G401.6 (cell line): ENCODE results near the gene SLC7A5.
"Not testable (repeated sequence)": the region's sequence is repeated elsewhere in the genome, so short reads cannot be mapped to it uniquely, and the experiment has no call there.

Experiments
- FAIRE-seq: peaks from 2 replicates; lab custom pipeline; 2012; peaks lifted over from hg19 to GRCh38; lab: Jason Lieb, UNC

The SLC7A5 gene

DNA sequence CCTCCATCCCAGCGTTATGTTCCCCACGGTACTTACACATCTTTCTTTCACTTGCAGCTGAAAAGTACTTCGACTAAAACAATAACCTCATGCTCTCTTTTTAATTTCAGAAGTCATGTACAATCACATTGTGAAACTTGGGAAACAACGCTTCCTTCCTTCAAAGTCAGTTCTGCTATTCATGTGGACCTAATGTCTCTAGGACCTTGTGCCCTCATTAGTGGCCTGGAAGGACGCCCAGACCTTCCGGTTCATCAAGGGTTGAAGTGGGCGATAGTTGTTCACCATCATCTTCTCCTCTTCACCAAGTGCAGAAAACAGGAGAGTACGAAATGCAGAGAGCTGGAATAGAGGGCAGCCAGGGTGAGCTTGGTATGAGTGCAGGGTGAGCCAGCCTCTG is 18.6 kb upstream of the SLC7A5 start:
- not testable (repeated sequence) for FAIRE-seq

GRCh38 chr16:87885371-87885967 is 16.2 kb upstream of the SLC7A5 start:
- not testable (repeated sequence) for FAIRE-seq

GRCh38 chr16:87882436-87883019 is 13.2 kb upstream of the SLC7A5 start:
- FAIRE-seq: no peak

GRCh38 chr16:87881324-87882200 is 12.3 kb upstream of the SLC7A5 start:
- FAIRE-seq: no peak

GRCh38 chr16:87880117-87880696 is 10.9 kb upstream of the SLC7A5 start:
- FAIRE-seq: no peak

DNA sequence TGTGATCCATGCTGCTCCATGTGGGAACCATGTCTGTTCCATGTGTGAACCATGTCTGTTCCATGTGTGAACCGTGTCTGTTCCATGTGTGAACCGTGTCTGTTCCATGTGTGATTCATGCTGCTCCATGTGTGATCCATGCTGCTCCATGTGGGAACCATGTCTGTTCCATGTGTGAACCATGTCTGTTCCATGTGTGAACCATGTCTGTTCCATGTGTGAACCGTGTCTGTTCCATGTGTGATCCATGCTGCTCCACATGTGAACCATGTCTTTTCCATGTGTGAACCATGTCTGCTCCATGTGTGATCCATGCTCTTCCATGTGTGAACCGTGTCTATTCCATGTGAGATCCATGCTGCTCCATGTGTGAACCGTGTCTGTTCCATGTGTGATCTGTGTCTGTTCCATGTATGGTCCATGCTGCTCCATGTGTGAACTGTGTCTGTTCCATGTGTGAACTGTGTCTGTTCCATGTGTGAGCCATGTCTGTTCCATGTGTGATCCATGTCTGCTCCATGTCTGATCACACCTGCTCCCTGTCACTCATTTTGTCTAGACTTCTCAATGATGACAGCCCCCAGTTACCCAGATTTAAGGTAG is 10.2 kb upstream of the SLC7A5 start:
- not testable (repeated sequence) for FAIRE-seq

GRCh38 chr16:87878704-87879103 is 9.4 kb upstream of the SLC7A5 start:
- FAIRE-seq: no peak

DNA sequence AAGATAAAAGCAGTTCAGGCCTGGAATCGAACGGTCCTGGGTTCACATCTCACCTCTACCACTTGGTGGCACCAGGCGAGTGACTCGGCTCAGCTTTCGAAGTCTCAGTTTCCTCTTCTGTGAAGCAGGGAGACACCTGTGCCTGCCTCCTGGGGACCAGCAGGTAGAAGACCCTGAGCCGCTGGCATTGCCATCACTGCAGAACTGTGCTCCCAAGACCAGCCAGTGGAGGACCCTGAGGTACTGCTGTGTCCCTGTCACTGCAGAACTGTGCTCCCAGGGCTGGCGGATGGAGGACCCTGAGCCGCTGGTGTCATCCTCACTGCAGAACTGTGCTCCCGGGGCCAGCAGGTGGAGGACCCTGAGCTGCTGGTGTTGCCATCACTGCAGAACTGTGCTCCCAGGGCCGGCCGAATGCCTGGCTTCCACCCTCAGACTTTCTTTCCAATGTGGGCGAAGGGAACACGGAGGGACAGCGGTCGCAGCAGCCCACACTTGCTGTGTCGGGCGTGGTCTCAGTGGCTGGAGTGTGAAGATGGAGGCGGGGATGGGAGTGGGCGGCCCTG is 8.7 kb upstream of the SLC7A5 start:
- FAIRE-seq: no peak

- no peak for FAIRE-seq
These were observed 5.5 kb upstream of the SLC7A5 start for GRCh38 chr16:87874639-87875427.

- not testable (repeated sequence) for FAIRE-seq
These were observed 1.3 kb upstream of the SLC7A5 start for GRCh38 chr16:87870418-87871291.

GRCh38 chr16:87869879-87870417 is 641 bp upstream of the SLC7A5 start:
- FAIRE-seq: not testable (repeated sequence)

GRCh38 chr16:87868254-87869029 is 865 bp downstream of the SLC7A5 start:
- FAIRE-seq: not testable (repeated sequence)

DNA sequence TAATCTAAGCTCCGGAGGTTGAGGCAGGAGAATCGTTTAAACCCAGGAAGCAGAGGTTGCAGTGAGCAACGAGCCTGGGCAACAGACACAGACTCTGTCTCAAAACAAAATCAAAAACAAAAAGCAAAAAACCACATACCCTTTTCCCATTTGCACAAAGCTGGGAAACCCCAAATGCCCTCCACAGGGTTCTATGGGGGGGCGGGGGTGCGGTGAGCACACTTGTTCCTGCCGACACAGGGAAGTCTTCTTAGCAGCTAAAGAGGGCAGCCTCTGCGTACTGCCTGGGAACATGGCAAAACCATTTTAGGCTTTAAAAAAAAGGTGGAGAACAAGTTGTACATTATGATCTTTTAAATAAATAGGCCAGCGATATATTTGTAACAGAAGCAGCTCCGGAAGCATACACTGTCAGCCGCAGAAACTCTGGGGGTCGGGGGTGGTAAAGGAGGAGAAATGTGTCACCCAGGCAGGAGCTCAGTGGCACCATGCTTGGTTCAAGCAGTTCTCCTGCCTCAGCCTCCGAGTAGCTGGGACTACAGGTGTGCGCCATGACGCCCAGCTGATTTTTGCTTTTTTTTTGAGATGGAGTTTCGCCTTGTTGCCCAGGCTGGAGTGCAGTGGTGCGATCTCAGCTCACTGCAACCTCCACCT is 3.3 kb downstream of the SLC7A5 start:
- not testable (repeated sequence) for FAIRE-seq

GRCh38 chr16:87864331-87864989 is 4.8 kb downstream of the SLC7A5 start:
- no peak for FAIRE-seq

DNA sequence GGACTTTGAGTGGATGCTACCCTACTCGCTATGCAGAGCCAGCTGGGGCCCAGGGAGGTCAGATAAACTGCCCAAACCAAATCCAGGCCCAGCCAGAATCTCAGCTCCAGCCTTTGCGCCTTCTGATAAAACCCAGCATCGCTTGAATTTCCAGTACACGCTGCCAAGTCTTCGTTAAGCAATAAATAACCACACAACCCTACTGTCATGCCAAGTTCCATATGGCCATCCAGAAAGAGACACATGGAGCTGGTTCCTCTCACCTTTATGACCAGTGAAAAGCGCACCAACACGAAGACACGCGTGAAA is 6.0 kb downstream of the SLC7A5 start:
- not testable (repeated sequence) for FAIRE-seq

DNA sequence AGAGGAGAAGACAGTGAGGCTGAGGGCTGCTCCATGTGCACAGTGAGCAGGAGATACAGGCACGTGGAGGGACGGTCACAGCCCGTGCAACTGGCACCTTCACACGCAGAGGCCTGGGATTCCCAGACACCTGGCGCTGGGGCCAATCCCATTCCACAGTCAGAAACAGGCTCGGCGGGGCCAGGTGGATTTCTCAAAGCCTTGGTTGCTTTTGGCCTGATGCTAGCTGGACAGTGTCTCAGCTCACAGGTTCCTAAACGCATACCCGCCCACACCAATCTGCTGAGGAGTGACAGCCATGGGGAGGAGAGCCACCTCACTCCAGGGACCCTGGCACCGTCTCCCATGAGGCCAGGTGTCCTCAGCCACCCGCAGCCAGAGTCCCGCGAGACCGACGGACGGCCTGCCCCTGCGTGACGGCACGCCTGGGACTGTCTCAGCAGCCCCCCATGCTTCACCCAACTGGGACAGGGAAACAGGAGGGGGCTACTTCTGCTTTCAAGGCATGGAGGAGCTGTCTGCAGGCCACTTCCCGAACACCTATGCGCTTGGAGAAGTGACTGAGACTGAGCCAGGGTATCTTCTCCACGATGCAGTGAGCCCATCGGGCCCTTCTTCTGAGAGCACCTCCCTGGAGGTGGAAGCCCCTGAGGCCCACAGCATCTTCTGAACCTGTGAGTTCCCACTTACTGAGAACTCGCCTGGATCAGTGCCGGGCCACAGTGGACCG is 6.5 kb downstream of the SLC7A5 start:
- FAIRE-seq: not testable (repeated sequence)

DNA sequence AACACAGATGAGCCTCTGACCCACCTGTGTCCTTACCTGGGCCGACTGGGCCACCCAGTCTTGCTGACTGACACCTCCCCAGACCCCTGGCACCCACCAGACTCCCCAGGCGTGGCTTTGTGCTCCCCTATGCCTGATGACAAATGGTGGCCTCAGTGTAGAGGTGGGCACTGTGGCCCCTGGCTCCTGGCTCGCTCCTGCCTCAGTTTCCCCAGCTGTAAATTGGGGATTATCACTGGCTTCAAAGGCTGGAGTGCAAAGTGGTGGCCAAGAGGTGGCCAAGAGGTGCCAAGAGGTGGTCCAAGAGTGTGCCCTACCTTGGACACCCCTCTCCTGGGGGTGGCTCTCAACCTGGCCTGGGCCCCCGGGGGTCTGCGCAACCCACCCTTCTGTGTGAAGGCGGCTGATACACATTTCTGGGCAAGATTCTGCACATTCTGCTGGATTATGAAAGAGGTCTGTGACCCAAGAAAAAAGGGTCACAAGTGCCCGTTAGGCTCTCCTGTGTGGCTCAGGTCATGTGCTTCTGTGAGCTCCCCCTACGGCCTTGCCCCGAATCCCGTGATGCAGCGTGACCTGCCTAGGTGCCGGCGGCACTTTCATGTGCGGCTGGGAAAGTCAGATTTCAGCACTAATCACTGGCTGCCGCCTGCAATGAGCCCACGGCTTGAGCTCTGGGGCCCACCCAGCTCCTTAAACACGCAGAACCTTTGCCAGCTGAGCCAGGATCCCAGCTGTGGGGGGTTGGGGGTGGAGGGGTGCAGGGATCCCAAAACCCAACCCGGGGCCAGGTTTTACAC is 7.8 kb downstream of the SLC7A5 start:
- not testable (repeated sequence) for FAIRE-seq
